NOMO-1 treated with DMSO at 0.1 percent for 48 hours (cell line): ENCODE data around the gene PIGC.

Experiments used
- DNase-seq: peaks from one replicate; lab custom pipeline; 2025; ENCODE audit not compliant: unreplicated experiment; lab: John Stamatoyannopoulos, UW

The PIGC gene

DNA sequence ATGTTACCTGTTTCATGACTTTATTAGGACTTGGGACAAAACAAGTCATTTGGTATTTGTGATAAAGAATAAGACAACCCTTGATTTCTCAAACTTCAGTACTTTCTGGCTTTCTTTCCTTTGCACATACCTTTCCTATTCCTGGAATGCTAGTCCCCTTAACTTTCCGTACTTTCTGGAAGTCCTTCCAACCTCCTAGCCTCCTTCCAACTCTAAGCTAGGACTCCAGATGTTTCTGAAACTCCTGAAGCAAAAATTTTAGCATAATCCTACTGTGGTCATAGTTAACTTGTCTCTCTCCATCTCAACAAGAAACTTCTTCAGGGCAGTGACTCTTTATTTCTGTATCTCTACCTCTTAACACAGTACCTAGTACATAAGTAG is 43.2 kb downstream of the PIGC start:
- DNase-seq, result no peak

- no peak for DNase-seq
Observed at GRCh38 chr1:172399756-172400721, 43.8 kb downstream of the PIGC start.

- DNase-seq, result peak; percentile 36
Observed at GRCh38 chr1:172398970-172399755, 44.7 kb downstream of the PIGC start.

- DNase-seq, result no peak
Observed at GRCh38 chr1:172398193-172398592, 45.7 kb downstream of the PIGC start.

GRCh38 chr1:172397633-172398032 is 46.2 kb downstream of the PIGC start:
- no peak for DNase-seq

DNA sequence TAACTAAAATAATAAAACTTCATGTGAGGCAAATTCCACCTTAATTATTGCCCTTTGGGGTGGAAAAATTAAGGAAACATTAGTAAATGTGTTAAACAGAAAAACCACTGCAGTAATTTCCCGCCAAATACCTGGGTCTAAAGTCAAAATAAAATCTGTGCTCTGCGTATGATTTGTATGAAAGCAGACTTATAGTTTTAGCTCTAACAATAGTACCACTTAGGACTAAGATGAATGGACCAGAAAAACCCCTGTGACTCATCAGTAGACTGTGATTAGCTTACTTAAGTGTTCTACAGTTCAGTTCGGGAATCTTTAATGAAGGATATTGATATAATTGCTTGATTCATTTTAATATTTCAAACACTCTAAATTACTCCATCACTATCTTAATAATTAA is 46.6 kb downstream of the PIGC start:
- DNase-seq, result no peak

DNA sequence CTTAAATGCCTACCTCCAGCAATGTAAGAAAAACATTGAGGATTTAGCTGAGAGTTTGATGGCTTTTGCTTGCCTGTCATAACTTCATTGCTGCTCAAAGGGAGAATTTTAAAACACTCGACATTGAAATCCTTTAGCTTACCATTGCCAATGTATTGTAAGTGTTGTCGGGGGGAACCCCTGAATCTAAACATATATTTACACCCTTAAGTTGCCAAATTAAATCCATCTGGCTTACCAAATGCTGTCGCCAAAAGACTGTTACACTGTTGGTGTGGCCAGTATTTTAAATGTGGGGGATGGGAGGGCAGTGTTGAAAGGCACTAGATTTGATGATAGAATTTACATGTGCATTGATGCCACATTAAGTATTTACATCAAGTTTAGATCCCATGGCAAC is 48.3 kb downstream of the PIGC start:
- no peak for DNase-seq

DNA sequence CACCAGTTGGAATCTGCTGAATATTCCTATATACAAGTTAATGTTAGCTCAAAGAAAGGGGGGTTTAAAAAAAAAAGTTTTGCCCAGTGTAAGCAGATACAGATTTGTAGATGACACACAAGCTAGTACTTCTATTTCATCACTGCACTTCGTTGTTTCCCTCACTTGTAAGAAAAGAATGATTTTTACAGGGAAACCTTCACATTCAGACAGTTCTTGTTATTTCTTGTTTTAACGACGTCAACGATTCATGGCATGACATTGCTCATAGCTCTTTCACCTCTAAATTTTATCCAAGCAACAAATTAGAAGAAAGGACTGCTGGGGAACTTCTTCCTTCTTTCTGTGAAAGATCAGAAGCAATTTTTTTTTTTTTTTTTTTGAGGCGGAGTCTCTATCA is 49.1 kb downstream of the PIGC start:
- DNase-seq, result no peak

GRCh38 chr1:172394141-172394751 is 49.6 kb downstream of the PIGC start:
- no peak for DNase-seq

DNA sequence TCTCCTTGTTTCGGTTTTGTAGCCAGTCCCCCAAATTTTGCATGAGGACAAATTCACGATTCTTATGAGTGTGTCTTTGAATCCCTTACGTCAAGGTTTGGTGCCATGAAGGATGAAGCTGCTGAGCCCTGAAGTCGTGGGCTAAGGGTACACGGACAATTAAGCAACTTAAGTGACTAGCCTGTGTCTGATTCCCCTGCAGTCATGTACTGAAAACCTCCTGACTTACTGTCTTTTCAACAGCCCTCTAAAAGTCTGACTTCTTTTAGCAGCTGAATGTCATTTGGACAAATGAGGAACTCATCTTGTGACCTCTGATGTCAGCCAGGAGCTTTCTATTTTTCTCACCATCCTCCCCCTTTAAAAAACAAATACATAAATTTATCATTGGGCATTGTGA is 50.5 kb downstream of the PIGC start:
- no peak for DNase-seq

GRCh38 chr1:172391976-172392375 is 51.9 kb downstream of the PIGC start:
- DNase-seq, result no peak
